Measurements from ENCODE around the gene POU2F2.

POU2F2 gene

GRCh38 chr19:42122691-42123607 is 9.3 kb downstream of the POU2F2 start:
- H3K4me3 ChIP-seq (ENCODE audit: severe bottlenecking), result no peak overlapping the region
- DNase-seq (ENCODE audit: low spot score), result no peak

GRCh38 chr19:42121656-42122069 is 10.6 kb downstream of the POU2F2 start:
- ATAC-seq (ENCODE audit: low read depth), result peak; percentile 83
- DNase-seq (ENCODE audit: low spot score), result peak; percentile 93
- H3K9me3 ChIP-seq (ENCODE audit: severe bottlenecking), result no peaks in the 10 kb centered on the region
- H3K27me3 ChIP-seq (ENCODE audit: insufficient read depth, poor library complexity, severe bottlenecking), result no peaks in the 10 kb centered on the region
- H3K36me3 ChIP-seq (ENCODE audit: low read depth), result no peaks in the 10 kb centered on the region
- peaks cover 17% of the 10 kb centered on the region for H3K4me1 ChIP-seq (ENCODE audit: insufficient read depth, poor library complexity, severe bottlenecking)
- no peak for TF ChIP-seq CTCF (IDR thresholded peaks at IDR 0.05; ENCODE audit: poor library complexity, severe bottlenecking)
- H3K4me3 ChIP-seq (ENCODE audit: severe bottlenecking), result no peak overlapping the region
- H3K27ac ChIP-seq (ENCODE audit: poor library complexity, severe bottlenecking), result peak overlapping the region; percentile 79

More at GRCh38 chr19:42122691-42123607, 9.3 kb downstream of the POU2F2 start:
- 0 out of 3 replicates have a peak, but pooled peaks have one; percentile 16 for ATAC-seq (ENCODE audit: low read depth)
- no peaks in the 10 kb centered on the region for H3K36me3 ChIP-seq (ENCODE audit: low read depth)
- H3K27ac ChIP-seq (ENCODE audit: poor library complexity, severe bottlenecking), result peak overlapping the region; percentile 79
- H3K27me3 ChIP-seq (ENCODE audit: insufficient read depth, poor library complexity, severe bottlenecking), result no peaks in the 10 kb centered on the region
- no peaks in the 10 kb centered on the region for H3K9me3 ChIP-seq (ENCODE audit: severe bottlenecking)
- no peak for TF ChIP-seq CTCF (IDR thresholded peaks at IDR 0.05; ENCODE audit: poor library complexity, severe bottlenecking)
- H3K4me1 ChIP-seq (ENCODE audit: insufficient read depth, poor library complexity, severe bottlenecking), result peaks cover 17% of the 10 kb centered on the region

- Histone ChIP-seq H3K27ac (ENCODE audit: poor library complexity, severe bottlenecking) (peak overlapping the region; percentile 79), H3K36me3 (ENCODE audit: low read depth) (no peaks in the 10 kb centered on the region), H3K27me3 (ENCODE audit: insufficient read depth, poor library complexity, severe bottlenecking) (no peaks in the 10 kb centered on the region), H3K4me1 (ENCODE audit: insufficient read depth, poor library complexity, severe bottlenecking) (peaks cover 17% of the 10 kb centered on the region), H3K4me3 (ENCODE audit: severe bottlenecking) (no peak overlapping the region), H3K9me3 (ENCODE audit: severe bottlenecking) (no peaks in the 10 kb centered on the region)
- DNase-seq (ENCODE audit: low spot score) (no peak), ATAC-seq (ENCODE audit: low read depth) (no peak; the same call in 2 of the 3 replicates)
- TF ChIP-seq CTCF (IDR thresholded peaks at IDR 0.05; ENCODE audit: poor library complexity, severe bottlenecking), result no peak
Observed at GRCh38 chr19:42121036-42121621, 11.1 kb downstream of the POU2F2 start.

- DNase-seq (ENCODE audit: low spot score) (no peak), ATAC-seq (ENCODE audit: low read depth) (no peak)
- Histone ChIP-seq H3K4me3 (ENCODE audit: severe bottlenecking) (no peak overlapping the region), H3K27me3 (ENCODE audit: insufficient read depth, poor library complexity, severe bottlenecking) (no peaks in the 10 kb centered on the region), H3K36me3 (ENCODE audit: low read depth) (no peaks in the 10 kb centered on the region), H3K4me1 (ENCODE audit: insufficient read depth, poor library complexity, severe bottlenecking) (peaks cover 17% of the 10 kb centered on the region), H3K9me3 (ENCODE audit: severe bottlenecking) (no peaks in the 10 kb centered on the region), H3K27ac (ENCODE audit: poor library complexity, severe bottlenecking) (peak overlapping the region; percentile 79)
- TF ChIP-seq CTCF (IDR thresholded peaks at IDR 0.05; ENCODE audit: poor library complexity, severe bottlenecking), result no peak
Observed at GRCh38 chr19:42120276-42120980, 11.8 kb downstream of the POU2F2 start.

Data from RWPE2 (cell line).